ENCODE results near the gene PLD6.

GRCh38 chr17:17201907-17202306 is 4.2 kb downstream of the PLD6 start:
- TF ChIP-seq CTCF (conservative IDR thresholded peaks at IDR 0.05; ENCODE audit: low read depth, low read length), result no peak
- TF ChIP-seq EZH2 (IDR thresholded peaks at IDR 0.05; ENCODE audit: borderline replicate concordance, low read depth, low read length, poor library complexity, severe bottlenecking), result no peak
